PC-3 (cell line): ENCODE results near the gene PKP1.

Source experiments
- CTCF ChIP-seq: fragments of 300-600 bp; sonication (generic); conservative IDR thresholded peaks from 2 replicates; pipeline ENCODE4 v1.5.1; 2017; ENCODE audit warnings: antibody characterized with exemption, low read depth, mild to moderate bottlenecking, low read length
- EZH2 ChIP-seq: fragments of 300-600 bp; sonication (generic); IDR thresholded peaks from one replicate; pipeline ENCODE4 v1.6.1; 2017; ENCODE audit warnings: antibody characterized with exemption, mild to moderate bottlenecking, low read length; ENCODE audit not compliant: unreplicated experiment
- EZH2phosphoT487 ChIP-seq: fragments of 300-600 bp; sonication (generic); IDR thresholded peaks from 2 replicates; pipeline ENCODE4 v1.6.1; 2018; ENCODE audit warnings: mild to moderate bottlenecking, antibody characterized with exemption, low read length, borderline replicate concordance

GRCh38 chr1:201274616-201275252 lies 8.6 kb upstream of the PKP1 start:
- TF ChIP-seq CTCF (0 out of 2 replicates have a peak, but pooled peaks have one; percentile 7), EZH2phosphoT487 (no peak), EZH2 (no peak)
